Neural progenitor cell (in vitro differentiated cells): Measurements from ENCODE around the gene H1-8. TPM values are rescaled to one million over a fixed set of nuclear protein-coding genes. Genes with fewer than 3 reads are reported as not detected.

Experiments used
- DNase-seq: peaks from one replicate; pipeline ENCODE4 v3.0.0-alpha.2; 2016; ENCODE audit warnings: low spot score
- H2AFZ ChIP-seq: fragments of 200-600 bp; sonication (generic); replicated peaks from 2 replicates; pipeline ENCODE4 v1.6.1; 2016; ENCODE audit warnings: antibody characterized with exemption
- H3F3A ChIP-seq: fragments of 200-600 bp; sonication (generic); 2 replicates; pipeline ENCODE4 v1.6.1; 2016; ENCODE audit warnings: antibody characterized with exemption, low read depth
- H3K27ac ChIP-seq: fragments of 200-600 bp; sonication (generic); 2 replicates; pipeline ENCODE4 v1.5.1; 2016; ENCODE audit warnings: mild to moderate bottlenecking
- H3K27me3 ChIP-seq: fragments of 200-600 bp; sonication (generic); 2 replicates; pipeline ENCODE4 v1.6.1; 2016; ENCODE audit warnings: mild to moderate bottlenecking, moderate library complexity
- H3K36me3 ChIP-seq: fragments of 200-600 bp; sonication (generic); 2 replicates; pipeline ENCODE4 v1.5.1; 2016
- H3K4me1 ChIP-seq: fragments of 200-600 bp; sonication (generic); 2 replicates; pipeline ENCODE4 v1.6.1; 2016; ENCODE audit warnings: mixed run types
- H3K4me2 ChIP-seq: fragments of 200-600 bp; sonication (generic); 2 replicates; pipeline ENCODE4 v1.6.1; 2016
- H3K4me3 ChIP-seq: fragments of 200-600 bp; sonication (generic); 2 replicates; pipeline ENCODE4 v1.5.1; 2016
- H3K79me2 ChIP-seq: fragments of 200-600 bp; sonication (generic); 2 replicates; pipeline ENCODE4 v1.6.1; 2016; ENCODE audit warnings: low read depth
- H3K9ac ChIP-seq: fragments of 200-600 bp; sonication (generic); 2 replicates; pipeline ENCODE4 v1.6.1; 2016
- H3K9me3 ChIP-seq: fragments of 200-600 bp; sonication (generic); 2 replicates; pipeline ENCODE4 v1.5.1; 2016; ENCODE audit warnings: low read depth
- H4K20me1 ChIP-seq: fragments of 200-600 bp; sonication (generic); 2 replicates; pipeline ENCODE4 v1.6.1; 2016; ENCODE audit warnings: low read depth
- H3K27ac Mint-ChIP-seq: 3 replicates; pipeline ENCODE4 v1.8.0; 2021; ENCODE audit warnings: mixed read lengths
- H3K27me3 Mint-ChIP-seq: 2 replicates; pipeline ENCODE4 v1.8.0; 2022; ENCODE audit warnings: low read depth, mild to moderate bottlenecking, inconsistent platforms, moderate library complexity, mixed read lengths; ENCODE audit not compliant: insufficient read depth
- H3K36me3 Mint-ChIP-seq: 3 replicates; pipeline ENCODE4 v1.8.0; 2021; ENCODE audit warnings: mixed read lengths
- H3K4me1 Mint-ChIP-seq: 3 replicates; pipeline ENCODE4 v1.8.0; 2021; ENCODE audit warnings: mixed read lengths
- H3K4me3 Mint-ChIP-seq: 3 replicates; pipeline ENCODE4 v1.8.0; 2021; ENCODE audit warnings: mild to moderate bottlenecking, moderate library complexity, mixed read lengths
- H3K9me3 Mint-ChIP-seq: 3 replicates; pipeline ENCODE4 v1.8.0; 2020; ENCODE audit warnings: mixed read lengths
- CTCF ChIP-seq: fragments of 200-600 bp; sonication (generic); IDR thresholded peaks from 2 replicates; pipeline ENCODE4 v1.5.1; 2017; ENCODE audit warnings: antibody characterized with exemption, mild to moderate bottlenecking
- EZH2 ChIP-seq: fragments of 200-600 bp; sonication (generic); IDR thresholded peaks from 2 replicates; pipeline ENCODE4 v1.6.1; 2017; ENCODE audit warnings: antibody characterized with exemption, mild to moderate bottlenecking, moderate library complexity
- EZH2phosphoT487 ChIP-seq: fragments of 200-600 bp; sonication (generic); IDR thresholded peaks from 2 replicates; pipeline ENCODE4 v1.6.1; 2017; ENCODE audit warnings: antibody characterized with exemption
- total RNA-seq: library from RNA; depleted of rRNA; stranded (reverse); fragments of >200 nt; gene quantifications from 2 replicates; pipeline ENCODE4 v1.2.3, GENCODE V29; 2015; ENCODE audit warnings: low replicate concordance

The H1-8 gene
- total RNA-seq, 1 donor from 2014 or later, result not detected

- H3K27ac Mint-ChIP-seq, result peak overlapping the region; percentile 46
These were observed 44.7 kb downstream of the H1-8 start for GRCh38 chr3:129587566-129588210.

GRCh38 chr3:129590215-129590614 is 47.2 kb downstream of the H1-8 start:
- Histone ChIP-seq H3K4me3 (no peak overlapping the region), H3K4me1 (peaks cover 29% of the 10 kb centered on the region), H2AFZ (no peak overlapping the region), H3K27ac (no peak overlapping the region), H4K20me1 (peaks cover 3% of the 10 kb centered on the region), H3K9ac (no peak overlapping the region), H3K9me3 (no peaks in the 10 kb centered on the region), H3F3A (peaks cover 29% of the 10 kb centered on the region), H3K79me2 (no peaks in the 10 kb centered on the region), H3K36me3 (no peaks in the 10 kb centered on the region), H3K27me3 (no peaks in the 10 kb centered on the region), H3K4me2 (no peak overlapping the region)
- Mint-ChIP-seq H3K27ac (peak overlapping the region; percentile 61), H3K9me3 (no peaks in the 10 kb centered on the region), H3K4me1 (peaks cover 58% of the 10 kb centered on the region), H3K36me3 (no peaks in the 10 kb centered on the region), H3K27me3 (peaks cover 11% of the 10 kb centered on the region), H3K4me3 (peak overlapping the region; percentile 23)
- DNase-seq, result no peak
- TF ChIP-seq EZH2 (no peak), EZH2phosphoT487 (no peak), CTCF (no peak)

More at GRCh38 chr3:129587566-129588210, 44.7 kb downstream of the H1-8 start:
- Mint-ChIP-seq H3K36me3 (no peaks in the 10 kb centered on the region), H3K27me3 (peaks cover 13% of the 10 kb centered on the region), H3K4me1 (peaks cover 35% of the 10 kb centered on the region), H3K9me3 (no peaks in the 10 kb centered on the region), H3K4me3 (no peak overlapping the region)
- H3K4me1 ChIP-seq, result peaks cover 10% of the 10 kb centered on the region
- no peaks in the 10 kb centered on the region for H3K9me3 ChIP-seq
- H3F3A ChIP-seq, result peaks cover 4% of the 10 kb centered on the region
- TF ChIP-seq CTCF, result no peak
- no peak for TF ChIP-seq EZH2
- TF ChIP-seq EZH2phosphoT487, result no peak
- no peaks in the 10 kb centered on the region for H3K79me2 ChIP-seq
- H3K4me2 ChIP-seq, result no peak overlapping the region
- H3K36me3 ChIP-seq, result no peaks in the 10 kb centered on the region
- DNase-seq, result no peak
- H2AFZ ChIP-seq, result no peak overlapping the region
- no peak overlapping the region for H3K27ac ChIP-seq
- no peaks in the 10 kb centered on the region for H3K27me3 ChIP-seq
- no peak overlapping the region for H3K9ac ChIP-seq
- no peak overlapping the region for H3K4me3 ChIP-seq
- no peaks in the 10 kb centered on the region for H4K20me1 ChIP-seq

- no peak overlapping the region for H3K4me3 Mint-ChIP-seq
- Histone ChIP-seq H2AFZ (no peak overlapping the region), H3K4me3 (no peak overlapping the region)
These were observed 49.0 kb downstream of the H1-8 start for GRCh38 chr3:129591932-129592331.

More at GRCh38 chr3:129591932-129592331, 49.0 kb downstream of the H1-8 start:
- Mint-ChIP-seq H3K27ac (peak overlapping the region; percentile 36), H3K27me3 (peaks cover 12% of the 10 kb centered on the region), H3K4me1 (peaks cover 68% of the 10 kb centered on the region), H3K9me3 (no peaks in the 10 kb centered on the region), H3K36me3 (no peaks in the 10 kb centered on the region)
- no peak overlapping the region for H3K27ac ChIP-seq
- no peaks in the 10 kb centered on the region for H3K9me3 ChIP-seq
- H3F3A ChIP-seq, result peaks cover 39% of the 10 kb centered on the region
- no peaks in the 10 kb centered on the region for H3K36me3 ChIP-seq
- no peak for TF ChIP-seq CTCF
- TF ChIP-seq EZH2phosphoT487, result no peak
- H3K4me2 ChIP-seq, result peak overlapping the region; percentile 71
- no peak for DNase-seq
- H3K27me3 ChIP-seq, result no peaks in the 10 kb centered on the region
- H3K79me2 ChIP-seq, result no peaks in the 10 kb centered on the region
- H4K20me1 ChIP-seq, result peaks cover 3% of the 10 kb centered on the region
- H3K4me1 ChIP-seq, result peaks cover 38% of the 10 kb centered on the region
- no peak overlapping the region for H3K9ac ChIP-seq
